Measurements from ENCODE around the gene SUPT4H1. TPM values are rescaled to one million over a fixed set of nuclear protein-coding genes. Genes with fewer than 3 reads are reported as not detected.
"Not testable (repeated sequence)": the region's sequence is repeated elsewhere in the genome, so short reads cannot be mapped to it uniquely, and the experiment has no call there.

The SUPT4H1 gene
- total and polyA plus RNA-seq, 2 donors (not counting 1 experiment from before 2014, with no cell fraction given), result 30.2 to 60.1 TPM

GRCh38 chr17:58398574-58399266 is 46.7 kb upstream of the SUPT4H1 start:
- H3K27ac Mint-ChIP-seq, result no peak overlapping the region
- no peak overlapping the region for H2AFZ ChIP-seq (ENCODE audit: insufficient read depth, low read depth, low read length, poor library complexity, severe bottlenecking)
- TF ChIP-seq EZH2 (IDR thresholded peaks at IDR 0.05; ENCODE audit: borderline replicate concordance, insufficient read depth, low read depth, low read length, poor library complexity, severe bottlenecking), result no peak
- TF ChIP-seq CTCF (IDR thresholded peaks at IDR 0.05), result no peak
- no peaks in the 10 kb centered on the region for H3K4me1 ChIP-seq (ENCODE audit: control insufficient read depth in 2 of 2, insufficient read depth in 2 of 2, low read length in 2 of 2)
- no peaks in the 10 kb centered on the region for H4K20me1 ChIP-seq (ENCODE audit: control insufficient read depth, insufficient read depth, low read length, poor library complexity, severe bottlenecking)
- H3K27me3 ChIP-seq (replicated peaks in 1 of 4; ENCODE audit: control extremely low read depth in 1 of 4, control insufficient read depth in 3 of 4, insufficient read depth in 4 of 4, low read length in 3 of 4), result no peaks in the 10 kb centered on the region
- H3K79me2 ChIP-seq (ENCODE audit: control insufficient read depth, insufficient read depth, low read length), result no peaks in the 10 kb centered on the region
- H3K9me3 ChIP-seq (ENCODE audit: control extremely low read depth in 1 of 3, control insufficient read depth in 2 of 3, insufficient read depth in 1 of 3, low read length in 2 of 3), result no peaks in the 10 kb centered on the region
- no peak for DNase-seq
- no peak for ATAC-seq (ENCODE audit: low read depth)
- no peak overlapping the region for H3K9ac ChIP-seq (ENCODE audit: low read length)
- H3K27me3 Mint-ChIP-seq, result no peaks in the 10 kb centered on the region
- intact Hi-C loops (cut with micrococcal nuclease), result no loop called here
- no peak overlapping the region for H3K4me3 Mint-ChIP-seq
- no peak overlapping the region for H3K4me3 ChIP-seq (ENCODE audit: control extremely low read depth in 1 of 5, extremely low read depth in 1 of 5, insufficient read depth in 1 of 5, low read depth in 2 of 5, low read length in 4 of 5)
- no peaks in the 10 kb centered on the region for H3K36me3 ChIP-seq (replicated peaks in 1 of 2; ENCODE audit: control extremely low read depth in 1 of 2, control insufficient read depth in 1 of 2, extremely low read depth in 1 of 2, insufficient read depth in 2 of 2, low read length in 1 of 2)
- ChIA-PET POLR2A (interaction anchor here (0.7 kb wide), 1 partner anchor 71 kb away, joined by 5 read pairs; no protein-coding TSS in a partner anchor), CTCF (no interaction called here)
- H3K27ac ChIP-seq (ENCODE audit: low read length in 2 of 2), result no peak overlapping the region
- no CpG with 5 or more reads among the region's 3 CpGs for WGBS (ENCODE audit: insufficient coverage)
- H3K9me3 Mint-ChIP-seq (ENCODE audit: insufficient read depth), result no peaks in the 10 kb centered on the region
- H3K4me1 Mint-ChIP-seq, result no peaks in the 10 kb centered on the region
- no peak overlapping the region for H3K4me2 ChIP-seq (replicated peaks; ENCODE audit: low read depth, low read length, poor library complexity, severe bottlenecking)

GRCh38 chr17:58397421-58397820 is 45.4 kb upstream of the SUPT4H1 start:
- H2AFZ ChIP-seq (ENCODE audit: insufficient read depth, low read depth, low read length, poor library complexity, severe bottlenecking); intact Hi-C loops (cut with micrococcal nuclease); H3K9ac ChIP-seq (ENCODE audit: low read length); H3K9me3 Mint-ChIP-seq (ENCODE audit: insufficient read depth); H3K27ac Mint-ChIP-seq; DNase-seq; H3K4me2 ChIP-seq (replicated peaks; ENCODE audit: low read depth, low read length, poor library complexity, severe bottlenecking); ATAC-seq (ENCODE audit: low read depth); H3K4me3 ChIP-seq (ENCODE audit: control extremely low read depth in 1 of 5, extremely low read depth in 1 of 5, insufficient read depth in 1 of 5, low read depth in 2 of 5, low read length in 4 of 5); H3K4me1 Mint-ChIP-seq; H3K27ac ChIP-seq (ENCODE audit: low read length in 2 of 2); H3K27me3 ChIP-seq (replicated peaks in 1 of 4; ENCODE audit: control extremely low read depth in 1 of 4, control insufficient read depth in 3 of 4, insufficient read depth in 4 of 4, low read length in 3 of 4); H3K4me3 Mint-ChIP-seq; H3K9me3 ChIP-seq (ENCODE audit: control extremely low read depth in 1 of 3, control insufficient read depth in 2 of 3, insufficient read depth in 1 of 3, low read length in 2 of 3); H3K79me2 ChIP-seq (ENCODE audit: control insufficient read depth, insufficient read depth, low read length); H4K20me1 ChIP-seq (ENCODE audit: control insufficient read depth, insufficient read depth, low read length, poor library complexity, severe bottlenecking); H3K4me1 ChIP-seq (ENCODE audit: control insufficient read depth in 2 of 2, insufficient read depth in 2 of 2, low read length in 2 of 2); H3K36me3 ChIP-seq (replicated peaks in 1 of 2; ENCODE audit: control extremely low read depth in 1 of 2, control insufficient read depth in 1 of 2, extremely low read depth in 1 of 2, insufficient read depth in 2 of 2, low read length in 1 of 2); CTCF ChIA-PET; H3K27me3 Mint-ChIP-seq: not testable (repeated sequence)
- WGBS (ENCODE audit: insufficient coverage), result no CpG with 5 or more reads among the region's 5 CpGs
- POLR2A ChIA-PET, result interaction anchor here (0.7 kb wide), 1 partner anchor 1394 kb away, joined by 5 read pairs; no protein-coding TSS in a partner anchor
